Skin epidermis (tissue), 12 donors: Measurements from ENCODE around the gene NIPAL3.
A peak's percentile ranks its signal among the peaks of the same experiment; 100 is the strongest.
"Not testable (repeated sequence)": the region's sequence is repeated elsewhere in the genome, so short reads cannot be mapped to it uniquely, and the experiment has no call there.

Source experiments
- H3K27ac ChIP-seq, 21 experiments: fragments of 200-600 bp; sonication (generic) in 11 of 21; one replicate each; pipeline ENCODE4 v1.5.0; 2020; ENCODE audit warnings: mild to moderate bottlenecking in 3 of 21, inconsistent platforms in 2 of 21, moderate library complexity in 2 of 21
- H3K4me3 ChIP-seq, 7 experiments: fragments of 200-600 bp; sonication (generic) in 2 of 7; one replicate each; pipeline ENCODE4 v1.5.0; 2020; ENCODE audit warnings: inconsistent platforms in 2 of 7, mild to moderate bottlenecking in 2 of 7, moderate library complexity in 1 of 7

Gene NIPAL3

DNA sequence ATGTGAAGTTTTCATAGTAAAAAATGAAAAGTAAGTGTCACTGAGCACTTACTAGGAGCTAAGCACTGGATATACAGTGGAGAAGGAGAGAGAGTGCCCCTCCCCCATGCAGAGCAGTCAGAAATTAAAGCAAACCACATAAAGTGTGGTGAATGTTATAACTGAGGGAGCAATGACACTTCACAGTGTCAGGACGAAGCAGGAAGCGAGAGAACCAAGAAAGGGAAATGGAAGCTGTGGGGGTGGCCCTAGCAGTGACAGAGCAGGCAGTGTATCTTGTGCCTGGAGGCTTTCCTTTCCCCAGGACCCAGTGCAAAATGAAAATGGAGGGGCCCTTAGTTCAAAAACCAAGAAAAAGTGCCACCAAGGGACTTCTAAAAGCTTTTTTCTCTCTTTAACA, 65.5 kb downstream of the NIPAL3 start:
- Histone ChIP-seq H3K27ac (peak overlapping the region in 15 of 21 experiments; percentile 7 to 85 (median 40)), H3K4me3 (no peak overlapping the region)

DNA sequence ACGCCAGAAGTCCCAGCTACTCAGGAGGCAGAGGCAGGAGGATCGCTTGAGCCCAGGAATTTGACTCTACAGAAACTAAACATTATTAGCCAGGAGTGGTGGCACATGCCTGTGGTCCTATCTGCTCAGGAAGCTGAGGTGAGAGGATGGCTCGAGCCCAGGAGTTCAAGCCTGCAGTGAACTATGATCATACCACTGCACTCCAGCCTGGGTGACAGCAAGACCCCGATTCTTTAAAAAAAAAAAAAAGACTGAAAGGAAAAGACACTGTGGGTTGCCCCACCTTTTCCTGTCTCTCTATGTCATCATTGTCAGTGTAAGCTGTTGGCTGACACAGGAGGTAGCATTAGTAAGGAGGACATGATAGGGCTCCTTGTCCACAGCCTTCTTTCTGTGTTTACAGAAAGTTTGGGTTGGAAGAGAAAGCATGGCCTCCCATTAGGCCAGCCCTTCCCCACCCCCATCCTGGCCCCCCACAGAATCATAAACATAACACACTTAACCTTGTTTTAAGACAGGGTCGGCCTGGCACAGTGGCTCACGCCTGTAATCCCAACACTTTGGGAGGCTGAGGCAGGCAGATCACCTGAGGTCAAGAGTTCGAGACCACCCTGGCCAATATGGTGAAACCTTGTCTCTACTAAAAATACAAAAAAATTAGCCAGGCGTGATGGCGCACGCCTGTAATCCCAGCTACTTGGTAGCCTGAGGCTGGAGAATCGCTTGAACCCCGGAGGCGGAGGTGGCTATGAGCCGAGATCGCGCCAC, 66.4 kb downstream of the NIPAL3 start:
- Histone ChIP-seq H3K4me3 (no peak overlapping the region), H3K27ac (peak overlapping the region in 12 of 21 experiments; percentile 18 to 85 (median 56))

DNA sequence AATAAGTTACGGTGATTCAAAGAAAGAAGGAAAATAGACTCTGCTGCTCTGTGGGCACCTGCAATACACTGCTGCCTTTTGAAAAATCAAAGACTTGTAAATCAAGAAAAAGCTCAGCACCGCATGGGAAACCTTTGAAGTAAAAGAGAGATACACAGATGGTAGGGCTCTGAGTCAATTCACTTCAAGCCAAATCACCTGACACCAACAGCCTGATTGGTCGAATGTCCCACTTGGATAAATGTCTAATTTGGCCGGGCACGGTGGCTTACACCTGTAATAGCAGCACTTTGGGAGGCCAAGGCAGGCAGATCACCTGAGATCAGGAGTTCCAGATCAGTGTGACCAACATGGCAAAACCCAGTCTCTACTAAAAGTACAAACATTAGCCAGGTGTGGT, 67.8 kb downstream of the NIPAL3 start:
- no peak overlapping the region for H3K4me3 ChIP-seq
- H3K27ac ChIP-seq: peak overlapping the region in 2 of 21 experiments; percentile 62 to 85

DNA sequence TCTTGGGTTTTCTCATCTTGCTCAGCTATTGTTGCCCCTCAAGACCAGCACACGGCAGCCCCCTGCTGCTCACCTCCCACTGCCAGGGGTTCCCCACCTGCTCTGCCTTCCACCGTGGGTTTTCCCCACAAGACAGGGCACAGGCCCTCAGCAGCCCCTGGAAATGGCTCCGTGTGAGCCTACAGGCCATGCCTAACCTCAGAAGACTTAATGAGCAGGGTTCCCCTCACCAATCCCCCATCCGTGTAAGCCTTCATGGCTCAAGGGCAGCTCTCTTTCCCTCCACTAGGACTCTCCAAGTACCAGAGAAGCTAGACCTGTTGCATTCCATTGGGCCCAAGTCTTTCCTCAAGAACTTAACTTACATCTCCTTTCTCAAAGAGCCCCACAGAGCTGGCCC, 68.6 kb downstream of the NIPAL3 start:
- H3K4me3 ChIP-seq: no peak overlapping the region
- peak overlapping the region in 2 of 21 experiments; percentile 57 to 85 for H3K27ac ChIP-seq

DNA sequence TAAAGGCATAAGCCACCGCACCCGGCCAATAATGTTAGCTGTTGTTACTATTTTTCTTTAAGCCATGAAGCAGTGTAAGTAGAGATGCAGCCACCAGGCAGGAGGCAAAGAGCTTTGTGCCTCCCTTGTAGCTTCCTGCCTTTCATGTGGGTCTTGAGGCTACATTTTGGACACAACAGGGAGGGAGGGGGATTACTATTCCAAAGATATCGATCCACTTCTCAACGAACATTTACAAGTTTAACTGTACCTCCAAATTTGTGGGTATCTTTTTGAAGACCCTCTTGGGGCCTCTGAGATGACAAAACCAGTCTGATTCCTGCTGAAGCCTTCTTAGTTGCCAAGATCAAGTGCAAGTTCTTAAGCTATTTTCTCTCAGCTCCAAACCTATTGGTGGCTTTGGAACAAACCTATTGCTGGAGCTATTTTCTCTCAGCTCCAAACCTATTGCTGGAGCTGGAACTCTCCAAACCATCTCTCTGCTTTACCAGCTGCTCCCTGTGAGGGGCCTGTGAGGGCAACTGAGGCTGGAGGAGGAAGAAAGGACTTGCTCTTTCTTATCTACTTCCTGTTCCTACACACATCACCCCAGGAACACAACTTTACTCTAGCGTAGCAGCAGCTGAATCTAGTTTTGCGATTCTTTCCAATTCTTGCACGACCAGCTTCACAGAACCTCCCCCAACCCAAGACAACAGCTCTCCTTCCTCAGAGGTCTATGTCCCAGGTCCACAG, 70.9 kb downstream of the NIPAL3 start:
- Histone ChIP-seq H3K27ac (peak overlapping the region in 6 of 21 experiments; percentile 12 to 78 (median 46)), H3K4me3 (no peak overlapping the region)

DNA sequence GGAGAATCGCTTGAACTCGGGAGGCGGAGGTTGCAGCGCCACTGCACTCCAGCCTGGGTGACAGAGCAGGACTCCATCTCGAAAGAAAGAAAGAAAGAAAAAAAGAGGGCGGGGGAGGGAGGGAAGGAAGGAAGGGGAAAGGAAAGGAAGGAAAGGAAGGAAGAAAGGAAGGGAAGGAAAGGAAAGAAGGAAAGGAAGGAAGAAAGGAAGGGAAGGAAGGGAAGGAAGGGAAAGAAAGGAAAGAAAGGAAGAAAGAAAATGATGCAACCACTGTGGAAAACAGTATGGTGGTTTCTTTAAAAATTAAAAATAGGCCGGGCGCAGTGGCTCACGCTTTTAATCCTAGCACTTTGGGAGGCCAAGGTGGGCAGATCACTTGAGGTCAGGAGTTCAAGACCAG, 71.9 kb downstream of the NIPAL3 start:
- Histone ChIP-seq H3K27ac (peak overlapping the region in 1 of 21 experiments; percentile 78), H3K4me3 (no peak overlapping the region)

DNA sequence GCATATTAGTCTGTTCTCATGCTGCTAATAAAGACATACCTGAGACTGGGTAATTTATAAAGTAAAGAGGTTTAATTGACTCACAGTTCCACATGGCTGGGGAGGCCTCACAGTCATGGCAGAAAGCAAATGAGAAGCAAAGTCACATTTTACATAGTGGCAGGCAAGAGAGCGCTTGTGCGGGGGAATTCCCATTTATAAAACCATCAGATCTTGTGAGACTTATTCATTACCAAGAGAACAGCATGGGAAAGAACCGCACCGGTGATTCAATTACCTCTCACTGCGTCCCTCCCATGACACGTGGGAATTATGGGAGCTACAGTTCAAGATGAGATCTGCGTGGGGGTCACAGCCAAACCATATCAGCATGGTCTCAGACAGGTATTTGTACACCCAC, 72.6 kb downstream of the NIPAL3 start:
- not testable (repeated sequence) for H3K27ac ChIP-seq, H3K4me3 ChIP-seq

DNA sequence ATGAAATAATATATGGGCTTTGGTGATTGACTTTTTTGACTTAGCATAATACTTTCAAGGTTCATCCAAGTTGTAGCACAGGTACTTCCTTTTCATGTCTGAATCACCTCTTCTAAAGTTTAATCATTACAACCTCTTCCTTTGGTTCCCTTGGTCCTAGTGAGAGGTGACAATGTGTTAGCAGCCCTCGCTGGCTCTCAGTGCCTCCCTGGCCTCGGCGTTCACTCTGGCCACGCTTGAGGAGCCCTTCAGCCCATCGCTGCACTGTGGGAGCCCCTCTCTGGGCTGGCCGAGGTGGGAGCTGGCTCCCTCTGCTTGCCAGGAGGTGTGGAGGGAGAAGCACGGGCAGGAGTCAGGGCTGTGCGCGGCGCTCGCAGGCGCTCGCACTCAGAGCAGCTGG, 74.1 kb downstream of the NIPAL3 start:
- H3K27ac ChIP-seq: no peak overlapping the region
- H3K4me3 ChIP-seq: no peak overlapping the region

DNA sequence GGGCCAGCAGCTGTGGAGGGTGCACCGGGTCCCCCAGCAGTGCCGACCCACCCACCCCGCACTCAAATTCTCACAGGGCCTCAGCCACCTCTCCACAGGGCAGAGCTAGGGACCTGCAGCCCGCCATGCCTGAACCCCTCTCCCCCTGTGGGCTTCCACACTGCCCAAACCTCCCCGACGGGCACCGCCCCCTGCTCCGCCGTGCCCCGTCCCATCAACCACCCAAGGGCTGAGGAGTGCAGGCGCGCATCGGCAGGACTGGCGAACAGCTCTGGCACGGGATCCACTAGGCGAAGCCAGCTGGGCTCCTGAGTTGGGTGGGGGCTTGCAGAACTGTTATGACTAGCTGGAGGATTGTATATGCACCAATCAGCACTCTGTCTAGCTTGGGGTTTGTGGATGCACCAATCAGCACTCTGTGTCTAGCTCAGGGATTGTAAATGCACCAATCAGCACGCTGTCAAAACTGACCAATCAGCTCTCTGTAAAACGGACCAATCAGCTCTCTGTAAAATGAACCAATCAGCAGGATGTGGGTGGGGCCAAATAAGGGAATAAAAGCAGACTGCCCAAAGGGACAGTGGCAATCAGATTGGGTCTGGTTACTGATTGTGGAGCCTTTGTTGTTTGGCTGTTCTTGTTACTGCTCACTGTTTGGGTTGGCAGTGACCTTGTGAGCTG, 74.6 kb downstream of the NIPAL3 start:
- Histone ChIP-seq H3K27ac (no peak overlapping the region), H3K4me3 (no peak overlapping the region)

DNA sequence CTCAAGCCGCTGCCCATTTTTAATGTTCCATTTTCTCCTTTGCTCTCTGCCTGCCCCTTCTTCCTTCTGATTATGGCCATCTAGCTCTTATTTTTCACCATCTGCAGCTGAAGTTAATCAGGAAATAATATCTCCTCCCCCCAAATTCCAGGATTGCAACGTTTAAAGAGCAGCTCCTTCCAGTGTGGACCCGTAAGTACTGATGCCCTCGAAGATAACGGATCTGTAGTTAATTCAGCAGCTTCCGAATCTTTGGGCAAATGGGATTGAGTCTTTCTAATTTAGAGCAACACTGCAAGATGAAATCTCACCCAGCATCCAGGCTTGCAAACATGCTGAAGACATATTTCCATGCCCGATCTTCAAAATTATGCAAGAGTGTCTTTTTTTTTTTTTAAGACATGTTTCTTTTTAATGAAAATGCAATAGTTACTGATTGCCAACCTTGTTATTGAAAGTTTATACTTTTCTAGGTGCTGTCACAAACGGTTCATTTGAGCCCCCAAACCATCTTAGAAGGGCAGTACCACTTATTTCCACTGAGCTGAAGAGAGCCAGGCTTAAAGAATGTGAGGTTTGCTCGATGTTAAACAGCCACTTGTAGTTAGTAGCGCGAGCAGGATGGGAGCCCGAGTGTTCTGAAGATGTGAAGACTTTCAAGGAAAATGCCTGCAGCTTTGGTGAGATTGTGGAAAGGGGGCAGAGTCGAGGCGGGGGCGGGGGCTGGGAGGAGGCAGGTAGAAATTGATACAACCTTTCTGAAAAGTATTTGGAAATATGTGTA, 76.2 kb downstream of the NIPAL3 start:
- no peak overlapping the region for H3K27ac ChIP-seq
- H3K4me3 ChIP-seq: no peak overlapping the region

DNA sequence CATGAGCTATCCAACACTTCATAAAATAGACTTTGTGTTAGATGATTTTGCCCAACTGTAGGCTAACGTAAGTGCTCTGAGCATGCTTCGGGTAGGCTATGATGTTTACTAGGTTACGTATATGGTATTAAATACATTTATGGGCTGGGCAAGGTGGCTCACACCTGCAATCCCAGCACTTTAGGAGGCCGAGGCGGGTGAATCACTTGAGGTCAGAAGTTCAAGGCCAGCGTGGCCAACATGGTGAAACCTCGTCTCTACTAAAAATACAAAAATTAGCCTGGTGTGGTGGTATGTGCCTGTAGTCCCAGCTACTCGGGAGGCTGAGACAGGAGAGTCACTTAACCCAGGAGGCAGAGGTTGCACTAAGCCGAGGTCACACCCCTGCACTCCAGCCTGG, 77.3 kb downstream of the NIPAL3 start:
- H3K27ac ChIP-seq, H3K4me3 ChIP-seq: not testable (repeated sequence)

DNA sequence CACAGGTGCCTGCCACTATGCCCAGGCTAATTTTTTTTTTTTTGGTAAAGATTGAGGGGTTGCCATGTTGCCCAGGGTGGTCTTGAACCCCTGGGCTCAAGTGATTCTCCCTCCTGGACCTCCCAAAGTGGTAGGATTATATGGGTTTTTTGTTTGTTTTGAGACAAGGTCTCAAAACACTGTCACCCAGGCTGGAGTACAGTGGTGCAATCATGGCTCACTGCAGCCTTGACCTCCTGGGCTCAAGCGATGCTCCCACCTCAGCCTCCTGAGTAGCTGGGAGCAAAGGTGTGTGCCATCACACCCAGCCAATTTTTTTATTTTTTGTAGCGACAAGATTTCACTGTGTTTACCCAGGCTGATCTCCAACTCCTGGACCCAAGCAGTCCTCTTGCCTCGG, 78.2 kb downstream of the NIPAL3 start:
- Histone ChIP-seq H3K4me3 (no peak overlapping the region), H3K27ac (no peak overlapping the region)

DNA sequence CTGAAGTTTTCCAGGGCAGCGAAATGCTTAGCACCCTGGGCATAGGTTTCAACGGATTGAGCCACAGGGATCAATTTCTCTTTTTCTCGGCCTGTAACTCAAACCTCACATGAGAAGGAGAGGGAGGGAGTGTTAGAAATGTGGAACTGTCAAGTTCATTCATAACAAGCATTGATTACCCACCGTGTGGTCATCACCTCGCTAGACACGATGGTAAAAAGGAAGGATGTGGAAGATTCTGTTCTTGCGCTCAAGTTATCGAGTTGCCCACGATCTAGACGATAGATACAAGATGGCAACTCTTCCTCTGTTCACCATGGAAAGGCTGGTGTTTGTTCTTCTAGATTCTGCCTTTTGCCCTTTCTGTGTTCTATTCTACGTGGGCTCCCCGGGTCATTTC, 83.0 kb downstream of the NIPAL3 start:
- H3K27ac ChIP-seq: no peak overlapping the region
- no peak overlapping the region for H3K4me3 ChIP-seq

DNA sequence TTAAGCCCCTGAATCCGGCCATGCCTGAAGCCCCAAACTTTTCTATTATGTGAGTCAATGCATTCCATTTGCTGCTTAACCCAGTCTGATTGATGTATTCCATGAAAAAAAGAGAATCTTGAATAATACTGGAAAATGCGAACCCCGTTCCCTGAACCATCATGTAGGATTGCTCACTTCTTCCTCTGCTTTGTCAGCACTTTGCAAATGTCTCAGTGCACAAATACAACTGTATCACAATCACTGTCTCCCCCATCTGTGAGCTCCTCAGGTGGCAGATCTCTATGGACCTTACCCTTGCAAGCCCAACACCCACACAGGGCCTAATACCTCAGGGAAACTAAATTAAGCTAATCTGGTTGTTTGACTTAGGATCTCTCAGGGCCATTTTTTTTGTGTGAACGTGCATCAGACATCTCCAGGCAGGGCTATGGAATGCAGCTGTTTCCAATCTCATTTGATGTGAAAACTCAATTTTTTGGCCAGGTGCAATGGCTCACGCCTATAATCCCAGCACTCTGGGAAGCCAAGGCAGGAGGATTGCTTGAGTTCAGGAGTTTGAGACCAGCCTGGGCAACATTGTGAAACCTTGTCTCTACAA, 84.9 kb downstream of the NIPAL3 start:
- Histone ChIP-seq H3K27ac (peak overlapping the region in 2 of 21 experiments; percentile 90 to 98), H3K4me3 (no peak overlapping the region)

DNA sequence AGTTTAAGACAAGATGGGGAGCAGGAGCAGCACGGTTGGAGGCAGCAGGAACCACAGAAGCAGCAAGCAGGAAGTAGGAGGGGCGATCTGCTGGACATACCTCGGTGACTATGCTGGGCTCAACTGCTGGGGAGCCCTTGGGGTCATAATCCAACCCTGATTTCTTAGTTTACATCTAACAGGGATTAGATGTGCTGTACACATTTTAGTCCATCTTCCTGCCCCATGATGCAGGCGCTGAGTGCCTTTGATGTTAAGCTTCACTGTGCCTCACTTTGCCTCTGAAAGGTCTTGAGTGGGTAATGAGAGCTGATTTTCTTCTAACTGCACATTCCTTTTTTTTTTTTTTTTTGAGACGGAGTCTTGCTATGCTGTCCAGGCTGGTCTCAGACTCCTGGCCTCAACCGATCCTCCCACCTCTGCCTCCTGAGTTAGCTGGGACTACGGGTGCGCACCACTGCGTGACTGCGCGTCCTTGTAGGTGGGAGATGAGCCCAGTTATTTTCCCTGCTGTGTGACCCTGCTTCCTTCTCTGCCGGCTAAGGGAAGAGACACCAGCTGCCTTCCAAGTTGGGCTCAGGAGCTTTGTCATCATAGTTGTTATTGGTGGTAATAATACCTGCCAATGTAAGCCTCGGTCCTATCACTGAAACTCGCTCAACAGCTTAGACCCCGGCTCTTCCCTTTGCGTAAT, 85.9 kb downstream of the NIPAL3 start:
- peak overlapping the region in 20 of 21 experiments; percentile 67 to 98 (median 92) for H3K27ac ChIP-seq

DNA sequence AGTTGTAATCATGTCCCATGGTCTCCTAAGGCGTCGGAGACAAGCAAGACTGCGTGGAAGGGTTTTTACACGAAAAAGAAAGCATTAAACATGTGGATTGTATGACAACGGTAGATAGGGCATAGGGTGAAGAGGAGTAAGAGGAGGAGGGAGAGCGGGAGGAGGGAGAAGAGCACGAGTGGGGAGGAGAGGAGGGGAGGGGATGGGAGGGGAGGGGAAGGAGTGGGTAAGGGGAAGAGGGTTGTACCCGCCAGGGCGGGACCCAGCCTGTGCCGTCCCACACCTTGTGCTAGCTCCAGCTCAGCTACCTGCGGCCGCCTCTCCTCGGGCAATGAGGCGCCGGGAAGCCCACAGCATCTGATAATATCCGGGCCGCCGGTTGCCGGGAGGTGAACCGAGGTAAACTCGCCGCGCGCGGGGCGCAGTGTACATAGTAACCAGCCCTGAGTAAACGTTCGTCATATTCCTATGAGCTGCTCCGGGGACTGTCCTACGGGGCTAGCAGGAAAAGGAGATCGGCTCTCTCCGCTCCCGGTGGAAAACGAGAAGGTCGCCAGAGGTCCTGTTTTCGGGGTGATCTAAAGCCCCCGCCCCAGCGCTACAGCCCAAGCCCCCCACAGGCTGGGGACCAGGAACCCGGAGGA, 86.6 kb downstream of the NIPAL3 start:
- Histone ChIP-seq H3K27ac (peak overlapping the region; percentile 67 to 98 (median 91)), H3K4me3 (peak overlapping the region; percentile 53 to 73 (median 64))

More for the DNA sequence above, 85.9 kb downstream of the NIPAL3 start:
- peak overlapping the region; percentile 53 to 73 (median 64) for H3K4me3 ChIP-seq

DNA sequence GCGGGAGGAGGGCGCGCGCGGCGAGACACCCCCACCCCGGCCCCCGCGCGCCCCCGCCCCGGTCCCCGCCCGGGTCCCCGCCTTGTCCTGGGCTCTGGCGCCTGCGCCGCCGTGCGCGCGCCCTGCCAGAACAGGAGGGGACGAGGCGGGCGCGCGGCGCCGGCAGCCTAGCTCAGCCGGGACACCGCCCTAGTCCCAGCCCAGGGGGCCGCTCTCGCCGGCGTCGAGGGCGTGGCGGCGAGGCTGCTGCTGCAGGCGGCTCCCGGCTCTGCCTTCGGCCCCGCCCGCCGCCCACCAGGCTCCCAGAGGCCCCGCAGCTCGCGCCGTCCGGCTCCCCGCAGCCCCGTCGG, 87.1 kb downstream of the NIPAL3 start, which contains the start of gene RCAN3:
Gene RCAN3 (plus strand): TSS at position 128 of the 350 bp plus-strand sequence. CDS start 11,537 bp downstream, outside the sequence.
- peak within 1 kb of the TSS; percentile 67 to 98 (median 91) for H3K27ac ChIP-seq
- peak within 1 kb of the TSS; percentile 53 to 73 (median 64) for H3K4me3 ChIP-seq
